HCT116 (cell line): ENCODE measurements around the gene C1orf21. TPM values are rescaled to one million over a fixed set of nuclear protein-coding genes. Genes with fewer than 3 reads are reported as not detected.

Source experiments
- ATAC-seq: fragments of 200-7000 bp; cut with Tn5 transposase; 2 replicates; pipeline ENCODE4 v1.9.1; 2020; ENCODE audit warnings: mild to moderate bottlenecking, moderate library complexity
- BruUV-seq: library from RNA; stranded (reverse); fragments of 400-500 nt; replicated peaks from 2 replicates; lab custom pipeline; 2021; lab: Mats Ljungman, UMichigan
- CTCF ChIA-PET: fragments of 300-600 bp; sonication (Branson Sonifier 250); formaldehyde crosslinking; loops from one replicate; lab custom pipeline; 2021; ENCODE audit warnings: antibody characterized with exemption; lab: Charles Lee
- POLR2A ChIA-PET: fragments of 300-600, 350-600 bp; sonication (Branson Sonifier 250); formaldehyde crosslinking; loops from one replicate; lab custom pipeline; 2021; ENCODE audit warnings: antibody characterized with exemption; lab: Charles Lee
- RAD21 ChIA-PET, 2 experiments: fragments of 300-600 bp; sonication (Branson Sonifier 250); formaldehyde crosslinking; loops; one replicate each; lab custom pipeline; 2023; ENCODE audit warnings: low total read pairs in 2 of 2; ENCODE audit not compliant: uncharacterized antibody in 2 of 2, unreplicated experiment in 2 of 2, low non-redundant PET in 1 of 2; lab: Charles Lee
- DNase-seq: peaks from one replicate; pipeline ENCODE4 v3.0.0-alpha.2; 2010; ENCODE audit warnings: low read depth, low spot score
- H2AFZ ChIP-seq: fragments of 200-600 bp; shearing (Covaris generic), sonication (generic); 2 replicates; pipeline ENCODE4 v1.6.1; 2017; ENCODE audit warnings: low read depth, mixed run types, mixed read lengths, antibody characterized with exemption, low read length; ENCODE audit not compliant: poor library complexity, severe bottlenecking
- H3K27ac ChIP-seq: 2 replicates; pipeline ENCODE4 v1.5.1; 2012; ENCODE audit warnings: low read depth, low read length
- H3K27me3 ChIP-seq: fragments of 200-600 bp; sonication (generic); 2 replicates; pipeline ENCODE4 v1.6.1; 2016; ENCODE audit warnings: mixed run types, low read length, mixed read lengths; ENCODE audit not compliant: insufficient read depth
- H3K36me3 ChIP-seq, 2 experiments: fragments of 200-500 bp in 1 of 2; fragments of 200-600 bp in 1 of 2; sonication (Bioruptor generic) in 1 of 2; sonication (generic) in 1 of 2; 2 replicates each; pipeline versions ENCODE4 v1.5.1 to v1.6.1; 2014 to 2016; ENCODE audit warnings: low read length in 2 of 2, inconsistent platforms in 1 of 2, mixed read lengths in 1 of 2, mixed run types in 1 of 2; ENCODE audit not compliant: insufficient read depth in 2 of 2, control insufficient read depth in 1 of 2
- H3K4me1 ChIP-seq, 2 experiments: fragments of 200-600 bp in 1 of 2; sonication (generic) in 1 of 2; 2 replicates each; pipeline versions ENCODE4 v1.5.1 to v1.6.1; 2012 to 2017; ENCODE audit warnings: low read length in 2 of 2, inconsistent platforms in 1 of 2, mild to moderate bottlenecking in 1 of 2, mixed read lengths in 1 of 2, mixed run types in 1 of 2, moderate library complexity in 1 of 2; ENCODE audit not compliant: insufficient read depth in 2 of 2, control insufficient read depth in 1 of 2
- H3K4me2 ChIP-seq: fragments of 200-600 bp; sonication (generic); 2 replicates; pipeline ENCODE4 v1.6.1; 2017; ENCODE audit warnings: mixed run types, low read length, mixed read lengths
- H3K4me3 ChIP-seq, 2 experiments: fragments of 200-600 bp in 1 of 2; sonication (generic) in 1 of 2; replicated peaks in 1 of 2; 2 replicates each; pipeline ENCODE4 v1.5.1; 2011 to 2016; ENCODE audit warnings: low read length in 2 of 2, control low read depth in 1 of 2, low read depth in 1 of 2, mild to moderate bottlenecking in 1 of 2, mixed read lengths in 1 of 2, mixed run types in 1 of 2
- H3K79me2 ChIP-seq: fragments of 200-600 bp; sonication (generic); 2 replicates; pipeline ENCODE4 v1.6.1; 2017; ENCODE audit warnings: mild to moderate bottlenecking, mixed run types, low read length, moderate library complexity, mixed read lengths; ENCODE audit not compliant: insufficient read depth
- H3K9ac ChIP-seq: fragments of 200-600 bp; sonication (generic); 2 replicates; pipeline ENCODE4 v1.6.1; 2016; ENCODE audit warnings: low read length, mixed read lengths
- H3K9me2 ChIP-seq: fragments of 200-600 bp; sonication (generic), shearing (Covaris generic); 2 replicates; pipeline ENCODE4 v1.6.1; 2017; ENCODE audit warnings: mixed run types, mild to moderate bottlenecking, moderate library complexity; ENCODE audit not compliant: insufficient read depth
- H3K9me3 ChIP-seq, 2 experiments: fragments of 200-500 bp in 1 of 2; fragments of 200-600 bp in 1 of 2; sonication (Bioruptor generic) in 1 of 2; sonication (generic) in 1 of 2; 2 replicates each; pipeline ENCODE4 v1.6.1; 2014 to 2017; ENCODE audit warnings: low read length in 2 of 2, mixed read lengths in 2 of 2, inconsistent platforms in 1 of 2, low read depth in 1 of 2, mild to moderate bottlenecking in 1 of 2, mixed run types in 1 of 2, moderate library complexity in 1 of 2; ENCODE audit not compliant: control insufficient read depth in 1 of 2, insufficient read depth in 1 of 2
- H4K20me1 ChIP-seq: fragments of 200-600 bp; sonication (generic), shearing (Covaris generic); 2 replicates; pipeline ENCODE4 v1.6.1; 2017; ENCODE audit warnings: mixed run types, mild to moderate bottlenecking, moderate library complexity; ENCODE audit not compliant: insufficient read depth
- CEBPB ChIP-seq: IDR thresholded peaks from 2 replicates; pipeline ENCODE4 v1.6.1; 2012; ENCODE audit warnings: low read depth
- ELF1 ChIP-seq: IDR thresholded peaks from 2 replicates; pipeline ENCODE4 v1.6.1; 2012; ENCODE audit warnings: low read depth, borderline replicate concordance
- EZH2 ChIP-seq: fragments of 200-600 bp; sonication (generic); IDR thresholded peaks from 2 replicates; pipeline ENCODE4 v1.6.1; 2017; ENCODE audit warnings: antibody characterized with exemption, mixed run types
- EZH2phosphoT487 ChIP-seq: fragments of 200-600 bp; IDR thresholded peaks from 2 replicates; pipeline ENCODE4 v1.6.1; 2018; ENCODE audit warnings: antibody characterized with exemption, borderline replicate concordance
- FOSL1 ChIP-seq: IDR thresholded peaks from 2 replicates; pipeline ENCODE4 v1.6.1; 2012; ENCODE audit warnings: low read depth
- JUND ChIP-seq: IDR thresholded peaks from 2 replicates; pipeline ENCODE4 v1.6.1; 2012
- POLR2A ChIP-seq: IDR thresholded peaks from 2 replicates; pipeline ENCODE4 v1.7.0; 2011; ENCODE audit warnings: borderline replicate concordance; ENCODE audit not compliant: insufficient read depth, insufficient read length; ENCODE audit errors: extremely low read depth
- POLR2AphosphoS5 ChIP-seq: IDR thresholded peaks from 2 replicates; pipeline ENCODE4 v1.6.1; 2011; ENCODE audit warnings: mild to moderate bottlenecking, low read depth, low read length, moderate library complexity
- RAD21 ChIP-seq: IDR thresholded peaks from 2 replicates; pipeline ENCODE4 v1.6.1; 2012; ENCODE audit warnings: low read depth, mild to moderate bottlenecking
- SIN3A ChIP-seq: IDR thresholded peaks from 2 replicates; pipeline ENCODE4 v1.6.1; 2012; ENCODE audit warnings: low read depth
- SP1 ChIP-seq: IDR thresholded peaks from 2 replicates; pipeline ENCODE4 v1.6.1; 2012; ENCODE audit warnings: low read depth
- SRF ChIP-seq: IDR thresholded peaks from 2 replicates; pipeline ENCODE4 v1.6.1; 2012; ENCODE audit warnings: low read depth
- TCF7L2 ChIP-seq: IDR thresholded peaks from 2 replicates; pipeline ENCODE4 v1.7.0; 2011; ENCODE audit warnings: borderline replicate concordance, inconsistent platforms; ENCODE audit not compliant: insufficient read depth, insufficient read length; ENCODE audit errors: extremely low read depth
- ZFX ChIP-seq: fragments of 450-650 bp; IDR thresholded peaks from 2 replicates; pipeline ENCODE4 v1.6.1; 2017
- intact Hi-C: fragments of 100-400 bp; cut with micrococcal nuclease; formaldehyde crosslinking; loops from 2 replicates; pipeline ENCODE4 v1.10.0; 2022
- total RNA-seq: library from RNA; stranded (reverse); gene quantifications from one replicate; pipeline ENCODE4 v1.2.1, GENCODE V29; 2021; ENCODE audit not compliant: unreplicated experiment
- TF ChIP-seq, protein P1 (sequence below): IDR thresholded peaks from 2 replicates; pipeline ENCODE4 v1.6.1; 2012

Gene C1orf21
- total RNA-seq, 1 experiment from 2014 or later = 8.9 TPM

- POLR2A ChIA-PET = no interaction called here
- Histone ChIP-seq H2AFZ (no peak overlapping the region), H3K27me3 (no peaks in the 10 kb centered on the region), H3K4me3 (no peak overlapping the region), H3K36me3 (no peaks in the 10 kb centered on the region), H3K79me2 (no peaks in the 10 kb centered on the region), H3K27ac (no peak overlapping the region), H3K9me2 (no peaks in the 10 kb centered on the region), H3K4me1 (peaks cover 0 to 8% of the 10 kb centered on the region in 2 experiments; a peak in 2 of 4 replicates), H3K9ac (no peak overlapping the region), H3K4me2 (no peak overlapping the region), H4K20me1 (no peaks in the 10 kb centered on the region), H3K9me3 (no peaks in the 10 kb centered on the region)
- RAD21 ChIA-PET = no interaction called here
- no peak for TF ChIP-seq SIN3A
- TF ChIP-seq SRF = no peak
- no peak for TF ChIP-seq JUND
- TF ChIP-seq FOSL1 = no peak
- no peak for TF ChIP-seq SP1
- TF ChIP-seq EZH2phosphoT487 = no peak
- TF ChIP-seq, protein P1, sequence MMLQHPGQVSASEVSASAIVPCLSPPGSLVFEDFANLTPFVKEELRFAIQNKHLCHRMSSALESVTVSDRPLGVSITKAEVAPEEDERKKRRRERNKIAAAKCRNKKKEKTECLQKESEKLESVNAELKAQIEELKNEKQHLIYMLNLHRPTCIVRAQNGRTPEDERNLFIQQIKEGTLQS = no peak
- no peak for TF ChIP-seq CEBPB
- TF ChIP-seq ZFX = no peak
- no peak for TF ChIP-seq ELF1
- no peak for TF ChIP-seq TCF7L2
- TF ChIP-seq EZH2 = no peak
- no peak for TF ChIP-seq POLR2AphosphoS5
- no peak for TF ChIP-seq RAD21
- TF ChIP-seq POLR2A = no peak
- intact Hi-C loops = no loop called here
- BruUV-seq = no TSS peak
- CTCF ChIA-PET = no interaction called here
- no peak for DNase-seq
- ATAC-seq = no peak
Observed at GRCh38 chr1:184509105-184509504, 122.3 kb downstream of the C1orf21 start.
